IMR-90 (cell line): ENCODE results near the gene ST8SIA4. TPM values are rescaled to one million over a fixed set of nuclear protein-coding genes. Genes with fewer than 3 reads are reported as not detected.

Source experiments
- ATAC-seq: fragments of 200-7000 bp; cut with Tn5 transposase; 2 replicates; pipeline ENCODE4 v1.9.1; 2020; ENCODE audit warnings: low read depth, mild to moderate bottlenecking, moderate library complexity
- BruUV-seq: library from RNA; stranded (reverse); fragments of 400-500 nt; replicated peaks from 2 replicates; lab custom pipeline; 2021; lab: Mats Ljungman, UMichigan
- CTCF ChIA-PET: fragments of 300-600 bp; formaldehyde crosslinking; extraction: SDS; loops from one replicate; lab custom pipeline; 2021; ENCODE audit warnings: antibody characterized with exemption; lab: Yijun Ruan, JAX
- POLR2A ChIA-PET: fragments of 300-600 bp; sonication (Branson Sonifier 250); formaldehyde crosslinking; loops from one replicate; lab custom pipeline; 2022; ENCODE audit warnings: antibody characterized with exemption; ENCODE audit not compliant: unreplicated experiment; lab: Charles Lee
- DNase-seq: peaks from one replicate; pipeline ENCODE4 v3.0.0; 2013
- H2AFZ ChIP-seq: replicated peaks from 2 replicates; pipeline ENCODE3; 2013; ENCODE audit warnings: low read length, mild to moderate bottlenecking; ENCODE audit not compliant: poor library complexity
- H2AK5ac ChIP-seq: 2 replicates; pipeline ENCODE4 v1.6.1; 2013; ENCODE audit warnings: low read depth, low read length, inconsistent platforms
- H2AK9ac ChIP-seq: replicated peaks from 2 replicates; pipeline ENCODE3; 2013; ENCODE audit warnings: mild to moderate bottlenecking, low read depth, low read length, moderate library complexity; ENCODE audit not compliant: poor library complexity
- H2BK120ac ChIP-seq: 2 replicates; pipeline ENCODE4 v1.6.1; 2013; ENCODE audit warnings: low read depth, low read length, inconsistent platforms
- H2BK15ac ChIP-seq: 3 replicates; pipeline ENCODE4 v1.6.1; 2013; ENCODE audit warnings: low read depth, low read length, inconsistent platforms
- H2BK20ac ChIP-seq: 2 replicates; pipeline ENCODE4 v1.6.1; 2013; ENCODE audit warnings: low read depth, mild to moderate bottlenecking, inconsistent platforms, low read length, moderate library complexity
- H2BK5ac ChIP-seq: 2 replicates; pipeline ENCODE4 v1.6.1; 2013; ENCODE audit warnings: mild to moderate bottlenecking, low read depth, low read length, inconsistent platforms; ENCODE audit not compliant: poor library complexity, severe bottlenecking
- H3K14ac ChIP-seq: replicated peaks from 2 replicates; pipeline ENCODE4 v1.6.1; 2013; ENCODE audit warnings: low read depth, low read length, inconsistent platforms
- H3K18ac ChIP-seq: 2 replicates; pipeline ENCODE4 v1.6.1; 2013; ENCODE audit warnings: low read depth, low read length, control low read depth
- H3K23ac ChIP-seq: 2 replicates; pipeline ENCODE4 v1.6.1; 2013; ENCODE audit warnings: low read depth, low read length, inconsistent platforms
- H3K27ac ChIP-seq: 2 replicates; pipeline ENCODE4 v1.5.1; 2013; ENCODE audit warnings: mild to moderate bottlenecking, control low read depth, low read length; ENCODE audit not compliant: insufficient read depth
- H3K27me3 ChIP-seq: 2 replicates; pipeline ENCODE4 v1.6.1; 2013; ENCODE audit warnings: low read length; ENCODE audit not compliant: control insufficient read depth, insufficient read depth
- H3K36me3 ChIP-seq: 2 replicates; pipeline ENCODE4 v1.6.1; 2013; ENCODE audit warnings: low read length, mixed read lengths; ENCODE audit not compliant: control insufficient read depth, insufficient read depth
- H3K4ac ChIP-seq: 2 replicates; pipeline ENCODE4 v1.6.1; 2013; ENCODE audit warnings: low read depth, low read length, inconsistent platforms
- H3K4me1 ChIP-seq: 2 replicates; pipeline ENCODE4 v1.6.1; 2013; ENCODE audit warnings: low read length, mixed read lengths; ENCODE audit not compliant: control insufficient read depth, insufficient read depth
- H3K4me2 ChIP-seq: 2 replicates; pipeline ENCODE4 v1.6.1; 2013; ENCODE audit warnings: low read depth, mild to moderate bottlenecking, control low read depth, low read length, moderate library complexity
- H3K4me3 ChIP-seq: 2 replicates; pipeline ENCODE4 v1.5.1; 2013; ENCODE audit warnings: low read depth, mild to moderate bottlenecking, control low read depth, low read length, moderate library complexity; ENCODE audit not compliant: insufficient read depth
- H3K56ac ChIP-seq: 2 replicates; pipeline ENCODE4 v1.6.1; 2013; ENCODE audit warnings: low read length, inconsistent platforms; ENCODE audit not compliant: insufficient read depth; ENCODE audit errors: extremely low read depth
- H3K79me1 ChIP-seq, 2 experiments: 2 replicates each; pipeline ENCODE4 v1.6.1; 2013; ENCODE audit warnings: low read length in 2 of 2, inconsistent platforms in 1 of 2, low read depth in 1 of 2
- H3K9ac ChIP-seq: 2 replicates; pipeline ENCODE4 v1.6.1; 2013; ENCODE audit warnings: low read depth, low read length, control low read depth
- H3K9me1 ChIP-seq: 2 replicates; pipeline ENCODE4 v1.6.1; 2013; ENCODE audit warnings: low read length, inconsistent platforms; ENCODE audit not compliant: insufficient read depth
- H3K9me3 ChIP-seq: 2 replicates; pipeline ENCODE4 v1.6.1; 2013; ENCODE audit warnings: low read length; ENCODE audit not compliant: control insufficient read depth, insufficient read depth
- H4K20me1 ChIP-seq: 2 replicates; pipeline ENCODE4 v1.6.1; 2013; ENCODE audit warnings: low read length, inconsistent platforms; ENCODE audit not compliant: insufficient read depth
- H4K5ac ChIP-seq: 2 replicates; pipeline ENCODE4 v1.6.1; 2013; ENCODE audit warnings: mild to moderate bottlenecking, low read depth, low read length, control low read depth
- H4K8ac ChIP-seq, 2 experiments: 2 replicates each; pipeline ENCODE4 v1.6.1; 2013; ENCODE audit warnings: low read depth in 2 of 2, low read length in 2 of 2, control low read depth in 1 of 2, inconsistent platforms in 1 of 2
- H4K91ac ChIP-seq: 2 replicates; pipeline ENCODE4 v1.6.1; 2013; ENCODE audit warnings: low read depth, low read length, inconsistent platforms; ENCODE audit not compliant: insufficient read depth
- CEBPB ChIP-seq: IDR thresholded peaks from 2 replicates; pipeline ENCODE4 v1.6.1; 2012; ENCODE audit warnings: low read depth, low read length, improper control_type of control experiment
- FOS ChIP-seq: fragments of 150-350 bp; IDR thresholded peaks from 2 replicates; pipeline ENCODE4 v1.6.1; 2016; ENCODE audit warnings: low read depth, low read length
- POLR2A ChIP-seq: IDR thresholded peaks from 2 replicates; pipeline ENCODE4 v1.6.1; 2012; ENCODE audit warnings: mild to moderate bottlenecking, low read depth, low read length
- SMC3 ChIP-seq: fragments of 150-350 bp; IDR thresholded peaks from 2 replicates; pipeline ENCODE4 v1.6.1; 2016; ENCODE audit warnings: low read depth, mild to moderate bottlenecking, antibody characterized with exemption, low read length, moderate library complexity
- whole genome bisulfite sequencing, 2 experiments: methylation state at CpG; one replicate each; pipeline versions ENCODE4 v1.1.5 to v1.1.7; 2013; ENCODE audit warnings: missing lambda C conversion rate in 2 of 2; ENCODE audit not compliant: insufficient read length in 1 of 2; ENCODE audit errors: extremely low coverage in 2 of 2; 5-methylcytosine and 5-hydroxymethylcytosine counted together
- dilution Hi-C: fragments of 300-500 bp; cut with HindIII; formaldehyde crosslinking; loops from one replicate; pipeline ENCODE4 v1.14.3; 2018; ENCODE audit warnings: low sequenced_read_pairs; ENCODE audit not compliant: unreplicated experiment
- in situ Hi-C: fragments of 300-500 bp; cut with MboI; formaldehyde crosslinking; loops from 3 replicates; pipeline ENCODE4 v1.14.3; 2019; ENCODE audit warnings: low sequenced_read_pairs, inconsistent platforms, mixed read lengths
- intact Hi-C: fragments of 100-400 bp; cut with micrococcal nuclease; formaldehyde crosslinking; loops from 2 replicates; pipeline ENCODE4 v1.10.0; 2022
- polyA plus RNA-seq, 3 experiments: library from polyadenylated mRNA; depleted of rRNA; stranded (reverse); fragments of >200 nt; gene quantifications; 2 replicates each; pipeline ENCODE4 v1.2.3, GENCODE V29; 2012; ENCODE audit warnings: low replicate concordance in 1 of 3
- total RNA-seq: library from RNA; depleted of rRNA; stranded (reverse); fragments of >200 nt; gene quantifications from 2 replicates; pipeline ENCODE4 v1.2.3, GENCODE V29; 2012

Gene ST8SIA4
- total and polyA plus RNA-seq, 2 of the 4 experiments (the other 2 are of a cell fraction), result 0.02 to 0.18 TPM

DNA sequence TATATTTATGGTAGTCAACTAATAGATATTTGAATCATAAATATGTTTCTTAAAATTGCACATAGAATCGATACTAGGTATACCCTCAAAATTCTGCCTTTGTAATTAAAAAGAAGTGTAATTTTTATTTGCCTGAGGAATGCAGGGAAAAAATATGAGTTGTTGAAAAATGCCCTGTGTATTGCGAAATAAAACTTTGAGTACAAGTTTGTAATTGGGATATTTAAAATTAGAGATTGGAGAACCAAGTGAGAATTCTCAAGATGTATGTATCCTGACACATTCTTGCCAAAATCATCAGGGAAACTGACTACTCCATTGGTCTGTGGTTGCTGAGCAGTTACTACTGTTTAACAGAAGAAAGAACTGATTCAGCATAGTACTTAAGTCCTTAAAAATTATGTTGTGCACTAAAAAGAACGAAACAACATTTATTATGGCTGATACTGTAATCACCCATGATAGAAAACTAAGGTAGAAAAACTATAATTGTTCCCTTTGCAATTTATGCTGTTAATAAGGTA lies 36.0 kb downstream of the ST8SIA4 start:
- Histone ChIP-seq H2AFZ (no peak overlapping the region), H2BK15ac (no peak overlapping the region), H3K9ac (no peak overlapping the region), H4K8ac (no peak overlapping the region), H3K9me1 (no peaks in the 10 kb centered on the region), H3K4ac (no peak overlapping the region), H3K9me3 (no peaks in the 10 kb centered on the region), H2BK20ac (no peak overlapping the region), H3K14ac (no peak overlapping the region), H4K20me1 (no peaks in the 10 kb centered on the region), H3K27ac (no peak overlapping the region), H4K5ac (no peak overlapping the region), H2AK5ac (no peak overlapping the region), H2BK5ac (no peak overlapping the region), H3K4me2 (no peak overlapping the region), H3K4me3 (no peak overlapping the region), H3K27me3 (no peaks in the 10 kb centered on the region), H3K36me3 (no peaks in the 10 kb centered on the region), H2BK120ac (no peak overlapping the region), H2AK9ac (no peak overlapping the region), H3K56ac (no peak overlapping the region), H3K4me1 (no peaks in the 10 kb centered on the region), H4K91ac (no peak overlapping the region), H3K18ac (no peak overlapping the region), H3K23ac (no peak overlapping the region), H3K79me1 (no peaks in the 10 kb centered on the region)
- BruUV-seq, result no TSS peak
- dilution Hi-C loops (no loop called here), intact Hi-C loops (no loop called here), in situ Hi-C loops (no loop called here)
- ATAC-seq (no peak), DNase-seq (no peak)
- no CpG with 5 or more reads among the region's 3 CpGs for WGBS, 2 experiments
- TF ChIP-seq SMC3 (no peak), CEBPB (peak; percentile 73), FOS (no peak), POLR2A (no peak)
- ChIA-PET POLR2A (no interaction called here), CTCF (no interaction called here)
